Testis (tissue), 3 donors: ENCODE results near the gene NOVA2. TPM values are rescaled to one million over a fixed set of nuclear protein-coding genes. Genes with fewer than 3 reads are reported as not detected.

Experiments used
- DNase-seq: peaks from one replicate; pipeline ENCODE4 v3.0.0-alpha.2; 2019
- H3K27ac ChIP-seq, 2 donors: fragments of 200-600 bp; sonication (generic); one replicate each; pipeline ENCODE4 v1.5.1; 2019
- H3K27me3 ChIP-seq: fragments of 200-600 bp; sonication (generic); one replicate; pipeline ENCODE4 v1.5.1; 2019
- H3K36me3 ChIP-seq: fragments of 200-600 bp; sonication (generic); one replicate; pipeline ENCODE4 v1.5.1; 2017; ENCODE audit warnings: low read depth; ENCODE audit errors: missing control alignments
- H3K4me1 ChIP-seq: fragments of 200-600 bp; sonication (generic); one replicate; pipeline ENCODE4 v1.5.1; 2019
- H3K4me3 ChIP-seq, 2 donors: fragments of 200-600 bp; sonication (generic); one replicate each; pipeline ENCODE4 v1.5.1; 2017 to 2019
- H3K9me3 ChIP-seq: fragments of 200-600 bp; sonication (generic); one replicate; pipeline ENCODE4 v1.5.1; 2017
- POLR2A ChIP-seq: fragments of 450-650 bp; IDR thresholded peaks from one replicate; pipeline ENCODE4 v1.6.1; 2017; ENCODE audit warnings: antibody characterized with exemption, mild to moderate bottlenecking, moderate library complexity
- whole genome bisulfite sequencing, 2 donors: methylation state at CpG; one replicate each; pipeline ENCODE4 v1.1.5; 2018; 5-methylcytosine and 5-hydroxymethylcytosine counted together
- intact Hi-C: fragments of 100-400 bp; cut with DNase I; formaldehyde crosslinking; loops from one replicate; pipeline ENCODE4 v1.15.1; 2023; ENCODE audit warnings: low total_unique reads
- polyA plus RNA-seq: library from polyadenylated mRNA; stranded (reverse); fragments of 350-450 nt; fragmentation: Illumina TruSeq; extraction: RNeasy Lipid Tissue Mini Kit (QIAGEN cat#74804); gene quantifications from one replicate; pipeline ENCODE4 v1.2.3, GENCODE V29; 2014; ENCODE audit warnings: low read depth, low replicate concordance; ENCODE audit not compliant: insufficient read depth
- total RNA-seq, 2 donors: library from RNA; depleted of rRNA; stranded (reverse); fragments of >200 nt; gene quantifications; one replicate each; pipeline ENCODE4 v1.2.3, GENCODE V29; 2016
- TF ChIP-seq, protein P1 (sequence below), 3 experiments: fragments of 450-650 bp in 2 of 3; fragments of 200-600 bp in 1 of 3; sonication (generic) in 1 of 3; IDR thresholded peaks; one replicate each; pipeline ENCODE4 v1.5.1; 2016 to 2019; ENCODE audit warnings: antibody characterized with exemption in 3 of 3, mild to moderate bottlenecking in 2 of 3, moderate library complexity in 1 of 3

The NOVA2 gene
- total and polyA plus RNA-seq, 3 donors from 2014 or later: 3.0 to 5.7 (median 3.1) TPM

DNA sequence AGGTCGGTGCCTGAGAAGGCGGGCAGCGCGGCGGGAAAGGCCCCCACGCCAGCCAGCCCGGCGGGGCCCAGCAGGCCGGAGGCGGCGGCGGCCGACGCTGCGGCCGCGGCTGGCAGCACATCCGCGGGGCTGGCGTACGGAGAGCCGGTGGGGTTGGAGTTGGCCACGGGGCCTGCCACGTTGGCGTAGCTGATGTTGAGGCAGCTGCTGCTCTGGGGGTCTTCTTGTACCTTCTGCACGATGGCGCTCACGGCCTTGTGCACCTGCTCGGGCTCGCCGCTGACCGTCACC, 33.2 kb downstream of the NOVA2 start:
- TF ChIP-seq, protein P1, sequence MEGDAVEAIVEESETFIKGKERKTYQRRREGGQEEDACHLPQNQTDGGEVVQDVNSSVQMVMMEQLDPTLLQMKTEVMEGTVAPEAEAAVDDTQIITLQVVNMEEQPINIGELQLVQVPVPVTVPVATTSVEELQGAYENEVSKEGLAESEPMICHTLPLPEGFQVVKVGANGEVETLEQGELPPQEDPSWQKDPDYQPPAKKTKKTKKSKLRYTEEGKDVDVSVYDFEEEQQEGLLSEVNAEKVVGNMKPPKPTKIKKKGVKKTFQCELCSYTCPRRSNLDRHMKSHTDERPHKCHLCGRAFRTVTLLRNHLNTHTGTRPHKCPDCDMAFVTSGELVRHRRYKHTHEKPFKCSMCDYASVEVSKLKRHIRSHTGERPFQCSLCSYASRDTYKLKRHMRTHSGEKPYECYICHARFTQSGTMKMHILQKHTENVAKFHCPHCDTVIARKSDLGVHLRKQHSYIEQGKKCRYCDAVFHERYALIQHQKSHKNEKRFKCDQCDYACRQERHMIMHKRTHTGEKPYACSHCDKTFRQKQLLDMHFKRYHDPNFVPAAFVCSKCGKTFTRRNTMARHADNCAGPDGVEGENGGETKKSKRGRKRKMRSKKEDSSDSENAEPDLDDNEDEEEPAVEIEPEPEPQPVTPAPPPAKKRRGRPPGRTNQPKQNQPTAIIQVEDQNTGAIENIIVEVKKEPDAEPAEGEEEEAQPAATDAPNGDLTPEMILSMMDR (IDR thresholded peaks at IDR 0.05): no peak
- TF ChIP-seq POLR2A: no peak
- DNase-seq: no peak
- Histone ChIP-seq H3K4me3 (peak overlapping the region; percentile 20 to 31), H3K27ac (no peak overlapping the region), H3K36me3 (no peaks in the 10 kb centered on the region), H3K27me3 (no peaks in the 10 kb centered on the region), H3K9me3 (no peaks in the 10 kb centered on the region), H3K4me1 (no peaks in the 10 kb centered on the region)
- intact Hi-C loops: no loop called here
- 40 to 63% methylated on average over 30 to 32 of the region's 32 CpGs for WGBS, 2 donors

DNA sequence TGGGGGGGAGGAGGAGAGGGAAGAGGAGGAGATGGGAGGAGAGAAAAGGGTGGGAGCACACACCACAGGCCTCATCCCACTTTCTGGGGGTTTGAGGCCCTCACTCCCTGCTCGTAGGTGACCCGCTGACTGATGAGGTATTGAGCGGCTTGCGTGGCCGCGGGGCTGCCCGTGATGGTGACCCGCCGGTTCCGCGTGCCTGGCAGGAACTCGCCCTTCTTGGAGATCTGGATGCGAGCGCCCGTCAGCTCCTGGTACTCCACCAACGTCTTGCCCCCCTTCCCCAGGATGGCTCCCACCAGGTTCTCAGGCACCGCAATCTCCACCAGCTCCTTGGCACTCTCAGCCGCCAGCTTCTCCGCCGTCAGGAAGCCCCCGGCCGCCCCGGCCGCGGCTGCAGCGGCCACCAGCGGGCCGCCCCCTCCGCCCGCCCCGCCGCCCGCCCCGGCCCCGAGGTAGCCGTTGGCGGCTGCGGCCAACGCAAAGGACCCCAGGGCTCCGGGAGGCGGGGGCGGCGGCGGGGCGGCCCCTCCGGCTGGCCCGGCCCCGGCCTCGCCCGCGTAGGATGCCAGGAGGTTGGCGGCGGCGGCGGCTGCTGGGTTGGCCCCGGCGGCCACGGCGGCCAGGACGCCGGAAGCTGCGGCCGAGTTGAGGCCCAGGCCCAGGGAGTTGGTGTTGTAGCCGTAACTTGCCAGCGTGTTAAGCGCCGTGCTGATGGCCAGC, 33.7 kb downstream of the NOVA2 start:
- no peaks in the 10 kb centered on the region for H3K9me3 ChIP-seq
- no peak for DNase-seq
- no peaks in the 10 kb centered on the region for H3K27me3 ChIP-seq
- intact Hi-C loops: no loop called here
- TF ChIP-seq POLR2A: no peak
- TF ChIP-seq, protein P1 (IDR thresholded peaks at IDR 0.05): no peak
- H3K4me3 ChIP-seq: peak overlapping the region; percentile 20 to 31
- H3K4me1 ChIP-seq: no peaks in the 10 kb centered on the region
- H3K36me3 ChIP-seq: no peaks in the 10 kb centered on the region
- 45 to 50% methylated on average over 1 to 50 of the region's 67 CpGs for WGBS, 2 donors
- H3K27ac ChIP-seq: no peak overlapping the region

DNA sequence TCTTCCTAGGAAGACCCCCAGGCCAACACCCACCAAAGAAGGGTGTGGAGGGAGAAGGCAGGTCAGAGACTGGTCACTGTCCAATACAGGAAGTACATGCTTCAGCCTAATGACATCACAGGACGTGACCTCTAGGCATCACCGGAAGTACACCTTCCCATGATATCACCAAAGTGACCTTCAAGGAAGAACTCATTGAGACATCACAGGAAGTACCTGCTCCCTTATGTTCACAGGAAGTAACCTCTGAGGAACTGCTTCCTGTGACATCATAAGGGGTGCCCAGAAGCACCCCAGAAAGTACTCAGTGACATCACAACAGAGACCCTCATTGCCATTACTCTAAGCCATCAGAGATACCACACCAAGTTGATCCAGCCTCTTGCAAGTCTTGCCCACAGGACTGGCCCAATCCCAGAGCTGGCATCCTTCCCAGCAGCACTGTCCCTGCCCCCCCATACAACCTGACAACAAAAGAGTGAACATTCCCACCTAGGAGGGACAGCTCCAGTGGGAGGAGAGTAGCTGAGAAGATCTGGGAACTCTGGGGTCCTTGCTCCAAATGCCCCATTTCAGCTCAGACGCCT, 34.8 kb downstream of the NOVA2 start:
- no peaks in the 10 kb centered on the region for H3K27me3 ChIP-seq
- H3K9me3 ChIP-seq: no peaks in the 10 kb centered on the region
- H3K4me3 ChIP-seq: no peak overlapping the region
- 64 to 90% methylated on average over 2 to 3 of the region's 3 CpGs for WGBS, 2 donors
- no peaks in the 10 kb centered on the region for H3K36me3 ChIP-seq
- intact Hi-C loops: no loop called here
- DNase-seq: no peak
- no peak overlapping the region for H3K27ac ChIP-seq
- no peak for TF ChIP-seq POLR2A
- TF ChIP-seq, protein P1 (IDR thresholded peaks at IDR 0.05): no peak
- no peaks in the 10 kb centered on the region for H3K4me1 ChIP-seq

DNA sequence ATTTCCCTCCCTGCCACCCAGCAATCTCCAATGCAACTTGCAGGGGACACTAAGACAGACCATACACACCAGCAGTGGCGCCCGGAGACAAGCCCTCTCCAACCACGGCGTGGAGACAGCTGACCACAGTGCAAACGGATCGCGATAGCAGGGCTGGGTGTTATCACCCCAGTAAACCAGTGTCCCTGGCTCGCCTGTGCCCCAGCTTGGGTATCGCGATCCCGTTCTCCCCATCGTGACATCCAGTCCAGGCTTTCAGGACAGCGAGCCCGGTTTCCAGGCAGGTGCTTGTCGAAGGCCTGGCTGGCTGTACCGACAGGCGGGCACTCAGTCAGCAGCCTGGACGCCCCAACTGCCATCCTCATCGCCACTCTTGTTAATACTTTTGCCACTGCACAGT, 38.4 kb downstream of the NOVA2 start:
- H3K4me3 ChIP-seq: no peak overlapping the region
- no peaks in the 10 kb centered on the region for H3K27me3 ChIP-seq

More for the DNA sequence above, 38.4 kb downstream of the NOVA2 start:
- no peak for DNase-seq
- Histone ChIP-seq H3K4me1 (no peaks in the 10 kb centered on the region), H3K27ac (no peak overlapping the region), H3K36me3 (no peaks in the 10 kb centered on the region), H3K9me3 (no peaks in the 10 kb centered on the region)
- TF ChIP-seq, protein P1 (IDR thresholded peaks at IDR 0.05): no peak
- TF ChIP-seq POLR2A: no peak
- WGBS, 2 donors: 46 to 61% methylated on average over 15 to 19 of the region's 19 CpGs
- intact Hi-C loops: no loop called here
